ENCODE measurements around the gene GNA15.

GNA15 gene

GRCh38 chr19:3114018-3114726, 21.7 kb upstream of the GNA15 start:
- no peak for TF ChIP-seq POLR2A (IDR thresholded peaks at IDR 0.05; ENCODE audit: low read depth, low read length)

DNA sequence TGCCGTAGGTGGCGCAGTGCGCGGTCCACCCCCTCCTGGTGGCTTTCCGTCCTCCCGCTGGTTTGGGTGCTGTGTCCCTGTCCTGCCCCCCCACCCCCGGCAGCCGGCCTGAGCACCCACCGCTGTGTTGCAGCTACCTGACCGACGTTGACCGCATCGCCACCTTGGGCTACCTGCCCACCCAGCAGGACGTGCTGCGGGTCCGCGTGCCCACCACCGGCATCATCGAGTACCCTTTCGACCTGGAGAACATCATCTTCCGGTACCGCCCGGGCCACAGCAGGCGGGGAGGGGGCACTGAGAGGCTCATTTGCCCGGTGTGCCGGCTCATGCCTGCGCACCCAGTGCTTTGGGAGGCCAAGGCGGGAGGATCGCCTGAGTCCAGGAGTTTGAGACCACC, 21.0 kb upstream of the GNA15 start:
- FAIRE-seq (no peak), DNase-seq (ENCODE audit: insufficient read length, low spot score) (no peak)
- no peak for TF ChIP-seq POLR2A (IDR thresholded peaks at IDR 0.05; ENCODE audit: low read depth, low read length)
- TF ChIP-seq TAF1 (IDR thresholded peaks at IDR 0.05; ENCODE audit: low read depth, low read length): no peak
- TF ChIP-seq POLR2AphosphoS5 (IDR thresholded peaks at IDR 0.05; ENCODE audit: low read depth, low read length): no peak
- no peak for TF ChIP-seq SPI1 (IDR thresholded peaks at IDR 0.05; ENCODE audit: low read depth, low read length)
- TF ChIP-seq POU2F2 (IDR thresholded peaks at IDR 0.05; ENCODE audit: low read depth, low read length): no peak
- no peak for TF ChIP-seq PAX5 (IDR thresholded peaks at IDR 0.05; ENCODE audit: insufficient read depth, low read length, severe bottlenecking)

More at GRCh38 chr19:3114018-3114726, 21.7 kb upstream of the GNA15 start:
- FAIRE-seq (no peak), DNase-seq (ENCODE audit: insufficient read length, low spot score) (no peak)

GRCh38 chr19:3115411-3115810, 20.4 kb upstream of the GNA15 start:
- no peak for DNase-seq (ENCODE audit: insufficient read length, low spot score)
- TF ChIP-seq POLR2AphosphoS5 (IDR thresholded peaks at IDR 0.05; ENCODE audit: low read depth, low read length) (no peak), TAF1 (IDR thresholded peaks at IDR 0.05; ENCODE audit: low read depth, low read length) (no peak), POLR2A (IDR thresholded peaks at IDR 0.05; ENCODE audit: low read depth, low read length) (no peak), PAX5 (IDR thresholded peaks at IDR 0.05; ENCODE audit: insufficient read depth, low read length, severe bottlenecking) (no peak), POU2F2 (IDR thresholded peaks at IDR 0.05; ENCODE audit: low read depth, low read length) (no peak), SPI1 (IDR thresholded peaks at IDR 0.05; ENCODE audit: low read depth, low read length) (no peak)
- FAIRE-seq: no peak

GRCh38 chr19:3115916-3116602, 19.8 kb upstream of the GNA15 start:
- DNase-seq (ENCODE audit: insufficient read length, low spot score) (no peak), FAIRE-seq (no peak)
- TF ChIP-seq SPI1 (IDR thresholded peaks at IDR 0.05; ENCODE audit: low read depth, low read length) (no peak), POLR2AphosphoS5 (IDR thresholded peaks at IDR 0.05; ENCODE audit: low read depth, low read length) (no peak), PAX5 (IDR thresholded peaks at IDR 0.05; ENCODE audit: insufficient read depth, low read length, severe bottlenecking) (no peak), POLR2A (IDR thresholded peaks at IDR 0.05; ENCODE audit: low read depth, low read length) (no peak), POU2F2 (IDR thresholded peaks at IDR 0.05; ENCODE audit: low read depth, low read length) (no peak), TAF1 (IDR thresholded peaks at IDR 0.05; ENCODE audit: low read depth, low read length) (no peak)

- no peak for DNase-seq (ENCODE audit: insufficient read length, low spot score)
- TF ChIP-seq POLR2AphosphoS5 (IDR thresholded peaks at IDR 0.05; ENCODE audit: low read depth, low read length) (no peak), POU2F2 (IDR thresholded peaks at IDR 0.05; ENCODE audit: low read depth, low read length) (no peak), TAF1 (IDR thresholded peaks at IDR 0.05; ENCODE audit: low read depth, low read length) (no peak), POLR2A (IDR thresholded peaks at IDR 0.05; ENCODE audit: low read depth, low read length) (no peak), SPI1 (IDR thresholded peaks at IDR 0.05; ENCODE audit: low read depth, low read length) (no peak), PAX5 (IDR thresholded peaks at IDR 0.05; ENCODE audit: insufficient read depth, low read length, severe bottlenecking) (no peak)
- no peak for FAIRE-seq
These were observed 19.2 kb upstream of the GNA15 start for GRCh38 chr19:3116621-3117020.

DNA sequence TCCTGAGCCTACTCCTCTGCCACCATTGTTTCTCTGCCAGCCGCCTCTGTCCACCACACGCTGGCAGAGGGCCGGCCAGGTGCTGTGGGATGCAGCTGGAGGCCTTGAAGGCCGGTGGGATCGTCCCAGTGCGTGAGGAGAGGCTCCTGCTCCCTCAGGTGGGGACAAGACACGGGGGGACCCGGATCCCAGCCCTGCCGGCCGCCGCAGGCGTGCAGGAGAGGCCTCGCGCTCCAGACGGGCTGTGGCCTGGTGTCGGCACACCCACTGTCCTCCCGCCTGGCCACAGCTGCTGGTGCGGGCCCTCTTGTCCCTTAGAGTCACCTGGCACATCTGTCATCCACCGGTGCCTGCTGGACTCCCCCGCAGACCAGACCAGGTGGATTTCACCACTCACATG, 18.1 kb upstream of the GNA15 start:
- TF ChIP-seq POLR2A (IDR thresholded peaks at IDR 0.05; ENCODE audit: low read depth, low read length) (no peak), POU2F2 (IDR thresholded peaks at IDR 0.05; ENCODE audit: low read depth, low read length) (no peak), SPI1 (IDR thresholded peaks at IDR 0.05; ENCODE audit: low read depth, low read length) (no peak)
- DNase-seq (ENCODE audit: insufficient read length, low spot score): no peak
- no peak for FAIRE-seq

DNA sequence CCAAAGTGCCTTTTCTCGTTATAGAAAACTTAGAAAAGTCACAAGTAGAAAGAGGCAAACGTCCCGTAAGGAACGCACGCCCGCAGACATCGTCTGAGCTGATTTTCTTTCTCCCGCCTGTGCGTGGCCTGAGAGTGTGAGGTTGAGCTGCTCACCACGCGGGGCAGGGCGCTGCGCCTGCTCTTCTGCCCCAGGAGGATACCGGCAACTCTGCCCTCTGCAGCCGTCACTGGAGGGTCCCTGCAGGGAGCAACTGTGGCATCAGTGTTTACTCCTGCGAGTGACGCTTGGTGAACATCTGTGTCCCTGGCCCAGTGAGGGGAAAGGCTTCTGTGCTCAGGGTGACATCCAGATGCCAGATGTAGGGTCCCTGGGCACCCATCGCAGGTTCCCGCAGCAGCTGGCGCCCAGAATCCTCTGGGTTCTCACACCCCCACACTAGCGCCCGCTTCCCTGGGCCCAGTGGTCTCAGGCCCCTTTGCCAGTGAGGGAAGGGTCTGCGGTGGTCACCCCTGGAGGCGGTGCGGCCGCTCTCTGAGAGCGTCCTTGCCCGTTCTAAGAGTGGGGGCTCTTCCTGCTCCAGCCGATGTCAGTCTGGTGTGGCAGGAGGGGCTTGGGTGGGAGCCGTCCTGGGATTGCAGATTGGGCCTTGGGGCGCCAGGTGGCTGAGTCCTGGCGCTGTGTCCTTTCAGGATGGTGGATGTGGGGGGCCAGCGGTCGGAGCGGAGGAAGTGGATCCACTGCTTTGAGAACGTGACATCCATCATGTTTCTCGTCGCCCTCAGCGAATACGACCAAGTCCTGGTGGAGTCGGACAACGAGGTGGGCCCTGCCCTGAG, 17.4 kb upstream of the GNA15 start:
- DNase-seq (ENCODE audit: insufficient read length, low spot score): no peak
- TF ChIP-seq SPI1 (IDR thresholded peaks at IDR 0.05; ENCODE audit: low read depth, low read length) (no peak), POLR2AphosphoS5 (IDR thresholded peaks at IDR 0.05; ENCODE audit: low read depth, low read length) (no peak), POU2F2 (IDR thresholded peaks at IDR 0.05; ENCODE audit: low read depth, low read length) (no peak), TAF1 (IDR thresholded peaks at IDR 0.05; ENCODE audit: low read depth, low read length) (no peak), PAX5 (IDR thresholded peaks at IDR 0.05; ENCODE audit: insufficient read depth, low read length, severe bottlenecking) (no peak), POLR2A (IDR thresholded peaks at IDR 0.05; ENCODE audit: low read depth, low read length) (no peak)
- FAIRE-seq: no peak

DNA sequence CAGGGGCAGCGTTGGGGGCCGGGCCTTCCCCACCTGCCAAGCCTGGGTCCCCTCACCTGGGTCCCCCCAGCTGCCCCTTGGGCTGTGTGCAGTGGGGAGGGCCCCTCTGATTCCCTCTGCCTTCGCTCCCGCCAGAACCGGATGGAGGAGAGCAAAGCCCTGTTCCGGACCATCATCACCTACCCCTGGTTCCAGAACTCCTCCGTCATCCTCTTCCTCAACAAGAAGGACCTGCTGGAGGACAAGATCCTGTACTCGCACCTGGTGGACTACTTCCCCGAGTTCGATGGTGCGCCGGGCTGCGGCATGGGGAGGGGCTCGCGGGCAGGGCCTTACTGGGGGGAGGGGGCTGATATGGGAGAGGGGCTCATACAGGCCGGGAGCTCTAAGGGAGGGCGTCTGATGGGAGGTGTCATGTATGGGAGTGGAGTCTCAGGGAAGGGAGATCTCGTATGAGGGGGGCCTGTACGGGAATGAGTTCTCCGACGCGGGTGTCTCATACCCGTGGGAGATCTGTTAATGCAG, 16.7 kb upstream of the GNA15 start:
- no peak for FAIRE-seq
- TF ChIP-seq POLR2AphosphoS5 (IDR thresholded peaks at IDR 0.05; ENCODE audit: low read depth, low read length): no peak
- TF ChIP-seq PAX5 (IDR thresholded peaks at IDR 0.05; ENCODE audit: insufficient read depth, low read length, severe bottlenecking): no peak
- TF ChIP-seq POLR2A (IDR thresholded peaks at IDR 0.05; ENCODE audit: low read depth, low read length): no peak
- no peak for TF ChIP-seq SPI1 (IDR thresholded peaks at IDR 0.05; ENCODE audit: low read depth, low read length)
- TF ChIP-seq POU2F2 (IDR thresholded peaks at IDR 0.05; ENCODE audit: low read depth, low read length): no peak
- no peak for TF ChIP-seq TAF1 (IDR thresholded peaks at IDR 0.05; ENCODE audit: low read depth, low read length)

GRCh38 chr19:3119693-3120380, 16.0 kb upstream of the GNA15 start:
- DNase-seq (ENCODE audit: insufficient read length, low spot score) (no peak), FAIRE-seq (no peak)
- TF ChIP-seq POLR2A (IDR thresholded peaks at IDR 0.05; ENCODE audit: low read depth, low read length): no peak
- no peak for TF ChIP-seq POLR2AphosphoS5 (IDR thresholded peaks at IDR 0.05; ENCODE audit: low read depth, low read length)
- TF ChIP-seq PAX5 (IDR thresholded peaks at IDR 0.05; ENCODE audit: insufficient read depth, low read length, severe bottlenecking): no peak
- TF ChIP-seq POU2F2 (IDR thresholded peaks at IDR 0.05; ENCODE audit: low read depth, low read length): no peak
- TF ChIP-seq TAF1 (IDR thresholded peaks at IDR 0.05; ENCODE audit: low read depth, low read length): no peak

More for the DNA sequence above, 16.7 kb upstream of the GNA15 start:
- DNase-seq (ENCODE audit: insufficient read length, low spot score): no peak
